Sigmoid colon (tissue), 3 donors: ENCODE data around the gene NRF1.

ENCODE experiments used
- POLR2A ChIP-seq, 2 donors: fragments of 450-650 bp; IDR thresholded peaks; one replicate each; pipeline ENCODE4 v1.6.1; 2016; ENCODE audit warnings: antibody characterized with exemption in 2 of 2, mild to moderate bottlenecking in 2 of 2, moderate library complexity in 2 of 2
- TF ChIP-seq, protein P1 (sequence below), 4 experiments: fragments of 450-650 bp in 3 of 4; fragments of 200-600 bp in 1 of 4; IDR thresholded peaks; one replicate each; pipeline ENCODE4 v1.5.1; 2016 to 2019; ENCODE audit warnings: antibody characterized with exemption in 4 of 4, mild to moderate bottlenecking in 3 of 4, moderate library complexity in 2 of 4

DNA sequence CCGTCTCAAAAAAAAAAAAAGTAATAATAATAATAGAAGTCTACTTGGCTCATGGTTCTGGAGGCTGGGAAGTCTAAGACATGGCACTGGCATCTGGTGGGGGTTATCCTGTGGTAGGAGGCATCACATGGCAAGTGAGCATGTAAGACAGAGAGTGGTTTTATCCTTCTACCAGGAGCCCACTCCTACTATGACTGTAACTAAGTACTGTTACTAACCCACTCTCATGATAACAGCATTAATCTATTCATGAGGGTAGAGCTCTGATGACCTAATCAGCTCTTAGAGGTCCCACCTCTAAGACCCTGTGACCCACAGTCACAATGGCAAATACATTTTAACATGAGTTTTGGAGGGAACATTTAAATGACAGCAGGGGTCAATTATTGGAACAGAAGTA lies 43.3 kb upstream of the NRF1 start:
- no peak for TF ChIP-seq POLR2A (IDR thresholded peaks at IDR 0.05)
- TF ChIP-seq, protein P1, sequence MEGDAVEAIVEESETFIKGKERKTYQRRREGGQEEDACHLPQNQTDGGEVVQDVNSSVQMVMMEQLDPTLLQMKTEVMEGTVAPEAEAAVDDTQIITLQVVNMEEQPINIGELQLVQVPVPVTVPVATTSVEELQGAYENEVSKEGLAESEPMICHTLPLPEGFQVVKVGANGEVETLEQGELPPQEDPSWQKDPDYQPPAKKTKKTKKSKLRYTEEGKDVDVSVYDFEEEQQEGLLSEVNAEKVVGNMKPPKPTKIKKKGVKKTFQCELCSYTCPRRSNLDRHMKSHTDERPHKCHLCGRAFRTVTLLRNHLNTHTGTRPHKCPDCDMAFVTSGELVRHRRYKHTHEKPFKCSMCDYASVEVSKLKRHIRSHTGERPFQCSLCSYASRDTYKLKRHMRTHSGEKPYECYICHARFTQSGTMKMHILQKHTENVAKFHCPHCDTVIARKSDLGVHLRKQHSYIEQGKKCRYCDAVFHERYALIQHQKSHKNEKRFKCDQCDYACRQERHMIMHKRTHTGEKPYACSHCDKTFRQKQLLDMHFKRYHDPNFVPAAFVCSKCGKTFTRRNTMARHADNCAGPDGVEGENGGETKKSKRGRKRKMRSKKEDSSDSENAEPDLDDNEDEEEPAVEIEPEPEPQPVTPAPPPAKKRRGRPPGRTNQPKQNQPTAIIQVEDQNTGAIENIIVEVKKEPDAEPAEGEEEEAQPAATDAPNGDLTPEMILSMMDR (IDR thresholded peaks at IDR 0.05), result no peak
